OCI-LY7 (cell line): Measurements from ENCODE around the gene CELF2. TPM values are rescaled to one million over a fixed set of nuclear protein-coding genes. Genes with fewer than 3 reads are reported as not detected.

ENCODE experiments used
- BruUV-seq: library from RNA; stranded (reverse); fragments of 400-500 nt; replicated peaks from 2 replicates; lab custom pipeline; 2021; lab: Mats Ljungman, UMichigan
- CTCF ChIA-PET: fragments of 300-600 bp; sonication (Branson Sonifier 250); formaldehyde crosslinking; loops from one replicate; lab custom pipeline; 2022; ENCODE audit warnings: antibody characterized with exemption; ENCODE audit not compliant: unreplicated experiment; lab: Charles Lee
- POLR2A ChIA-PET: fragments of 300-600 bp; sonication (Branson Sonifier 250); formaldehyde crosslinking; loops from one replicate; lab custom pipeline; 2022; ENCODE audit warnings: antibody characterized with exemption; lab: Charles Lee
- DNase-seq: peaks from one replicate; pipeline ENCODE4 v3.0.0-alpha.2; 2015; ENCODE audit warnings: low spot score
- H2AFZ ChIP-seq: fragments of 200-600 bp; sonication (generic), shearing (Covaris generic); 2 replicates; pipeline ENCODE4 v1.6.1; 2014; ENCODE audit warnings: mild to moderate bottlenecking, antibody characterized with exemption, low read length, moderate library complexity
- H3K27ac ChIP-seq: fragments of 200-600 bp; sonication (generic); 2 replicates; pipeline ENCODE4 v1.5.1; 2014; ENCODE audit warnings: mixed run types, low read depth, mild to moderate bottlenecking, moderate library complexity, low read length, inconsistent platforms; ENCODE audit not compliant: poor library complexity, severe bottlenecking
- H3K36me3 ChIP-seq: fragments of 200-600 bp; sonication (generic); 2 replicates; pipeline ENCODE4 v1.6.1; 2014; ENCODE audit warnings: mild to moderate bottlenecking, antibody characterized with exemption, low read length, moderate library complexity, mixed read lengths; ENCODE audit not compliant: insufficient read depth
- H3K4me1 ChIP-seq: fragments of 200-600 bp; sonication (generic); 2 replicates; pipeline ENCODE4 v1.5.1; 2014; ENCODE audit warnings: mild to moderate bottlenecking, low read length; ENCODE audit not compliant: insufficient read depth, poor library complexity, severe bottlenecking
- H3K4me2 ChIP-seq: fragments of 200-600 bp; sonication (generic); 2 replicates; pipeline ENCODE4 v1.6.1; 2014; ENCODE audit warnings: mild to moderate bottlenecking, low read length
- H3K4me3 ChIP-seq: fragments of 200-600 bp; sonication (generic); 2 replicates; pipeline ENCODE4 v1.5.1; 2014; ENCODE audit warnings: mild to moderate bottlenecking, low read depth, low read length; ENCODE audit not compliant: poor library complexity, severe bottlenecking
- H3K79me2 ChIP-seq: fragments of 200-600 bp; sonication (generic); 2 replicates; pipeline ENCODE4 v1.6.1; 2016; ENCODE audit warnings: low read depth, mild to moderate bottlenecking, low read length, moderate library complexity, mixed read lengths; ENCODE audit not compliant: insufficient read depth
- H3K9me2 ChIP-seq: fragments of 200-600 bp; sonication (generic); 2 replicates; pipeline ENCODE4 v1.6.1; 2016; ENCODE audit warnings: mild to moderate bottlenecking, low read length, mixed read lengths; ENCODE audit not compliant: insufficient read depth
- H3K9me3 ChIP-seq: fragments of 200-600 bp; sonication (generic); 2 replicates; pipeline ENCODE4 v1.6.1; 2014; ENCODE audit warnings: mild to moderate bottlenecking, mixed run types, low read length, mixed read lengths
- H4K20me1 ChIP-seq: fragments of 200-600 bp; sonication (generic); 2 replicates; pipeline ENCODE4 v1.6.1; 2014; ENCODE audit warnings: mild to moderate bottlenecking, antibody characterized with exemption, low read length, moderate library complexity, mixed read lengths; ENCODE audit not compliant: insufficient read depth
- EZH2phosphoT487 ChIP-seq: fragments of 200-600 bp; sonication (generic); IDR thresholded peaks from 2 replicates; pipeline ENCODE4 v1.6.1; 2018; ENCODE audit warnings: low read depth, borderline replicate concordance, mild to moderate bottlenecking, mixed run types, antibody characterized with exemption, low read length, moderate library complexity, mixed read lengths
- intact Hi-C: fragments of 100-400 bp; cut with micrococcal nuclease; formaldehyde crosslinking; loops from one replicate; pipeline ENCODE4 v1.10.0; 2022; ENCODE audit not compliant: unreplicated experiment
- total RNA-seq, 2 experiments: library from RNA; depleted of rRNA in 1 of 2; stranded (reverse); fragments of >200 nt in 1 of 2; shearing (Covaris generic) in 1 of 2; gene quantifications; 2 replicates each; pipeline ENCODE4 v1.2.3, GENCODE V29; 2014 to 2022
- TF ChIP-seq, protein P1 (sequence below): fragments of 200-600 bp; sonication (generic); conservative IDR thresholded peaks from 2 replicates; pipeline ENCODE4 v1.5.1; 2014; ENCODE audit warnings: mild to moderate bottlenecking, antibody characterized with exemption, low read length, moderate library complexity, mixed read lengths

Gene CELF2
- total RNA-seq, 2 experiments from 2014 or later: 5.4 to 19.1 TPM

DNA sequence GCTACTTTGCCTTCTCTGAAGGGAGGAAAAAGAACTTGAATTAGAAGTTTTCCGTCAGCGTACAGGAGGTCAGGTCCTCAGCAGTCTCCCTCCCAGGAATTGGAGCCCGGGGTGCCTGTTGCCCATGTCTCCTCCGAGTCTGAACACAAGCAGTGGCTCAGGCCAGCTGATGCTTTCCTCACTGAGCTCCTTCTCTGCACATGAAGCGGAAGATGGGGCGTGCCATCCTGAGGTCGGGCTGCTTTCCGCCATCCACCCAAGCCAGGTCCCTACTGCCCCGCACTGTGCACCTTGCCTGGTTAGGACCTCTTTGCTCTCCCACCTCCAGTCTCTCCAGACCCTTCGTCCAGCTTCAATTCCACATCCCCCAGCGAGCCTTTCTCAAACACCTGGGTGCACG, 237.5 kb downstream of the CELF2 start:
- H3K27ac ChIP-seq: no peak overlapping the region
- no peaks in the 10 kb centered on the region for H3K79me2 ChIP-seq
- peaks cover 43% of the 10 kb centered on the region for H3K4me1 ChIP-seq
- H3K9me3 ChIP-seq: no peaks in the 10 kb centered on the region
- intact Hi-C loops: no loop called here
- no peak for DNase-seq
- no peak overlapping the region for H3K4me3 ChIP-seq
- POLR2A ChIA-PET: interaction anchor here (0.7 to 1.9 kb wide), 2 partner anchors 10 to 19 kb away, joined by 3 to 11 read pairs; no protein-coding TSS in a partner anchor
- no peak overlapping the region for H3K4me2 ChIP-seq
- H3K36me3 ChIP-seq: no peaks in the 10 kb centered on the region
- TF ChIP-seq, protein P1, sequence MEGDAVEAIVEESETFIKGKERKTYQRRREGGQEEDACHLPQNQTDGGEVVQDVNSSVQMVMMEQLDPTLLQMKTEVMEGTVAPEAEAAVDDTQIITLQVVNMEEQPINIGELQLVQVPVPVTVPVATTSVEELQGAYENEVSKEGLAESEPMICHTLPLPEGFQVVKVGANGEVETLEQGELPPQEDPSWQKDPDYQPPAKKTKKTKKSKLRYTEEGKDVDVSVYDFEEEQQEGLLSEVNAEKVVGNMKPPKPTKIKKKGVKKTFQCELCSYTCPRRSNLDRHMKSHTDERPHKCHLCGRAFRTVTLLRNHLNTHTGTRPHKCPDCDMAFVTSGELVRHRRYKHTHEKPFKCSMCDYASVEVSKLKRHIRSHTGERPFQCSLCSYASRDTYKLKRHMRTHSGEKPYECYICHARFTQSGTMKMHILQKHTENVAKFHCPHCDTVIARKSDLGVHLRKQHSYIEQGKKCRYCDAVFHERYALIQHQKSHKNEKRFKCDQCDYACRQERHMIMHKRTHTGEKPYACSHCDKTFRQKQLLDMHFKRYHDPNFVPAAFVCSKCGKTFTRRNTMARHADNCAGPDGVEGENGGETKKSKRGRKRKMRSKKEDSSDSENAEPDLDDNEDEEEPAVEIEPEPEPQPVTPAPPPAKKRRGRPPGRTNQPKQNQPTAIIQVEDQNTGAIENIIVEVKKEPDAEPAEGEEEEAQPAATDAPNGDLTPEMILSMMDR: no peak
- no peak for TF ChIP-seq EZH2phosphoT487
- BruUV-seq: no TSS peak
- no peaks in the 10 kb centered on the region for H4K20me1 ChIP-seq
- CTCF ChIA-PET: no interaction called here
- H2AFZ ChIP-seq: no peak overlapping the region
- H3K9me2 ChIP-seq: no peaks in the 10 kb centered on the region

DNA sequence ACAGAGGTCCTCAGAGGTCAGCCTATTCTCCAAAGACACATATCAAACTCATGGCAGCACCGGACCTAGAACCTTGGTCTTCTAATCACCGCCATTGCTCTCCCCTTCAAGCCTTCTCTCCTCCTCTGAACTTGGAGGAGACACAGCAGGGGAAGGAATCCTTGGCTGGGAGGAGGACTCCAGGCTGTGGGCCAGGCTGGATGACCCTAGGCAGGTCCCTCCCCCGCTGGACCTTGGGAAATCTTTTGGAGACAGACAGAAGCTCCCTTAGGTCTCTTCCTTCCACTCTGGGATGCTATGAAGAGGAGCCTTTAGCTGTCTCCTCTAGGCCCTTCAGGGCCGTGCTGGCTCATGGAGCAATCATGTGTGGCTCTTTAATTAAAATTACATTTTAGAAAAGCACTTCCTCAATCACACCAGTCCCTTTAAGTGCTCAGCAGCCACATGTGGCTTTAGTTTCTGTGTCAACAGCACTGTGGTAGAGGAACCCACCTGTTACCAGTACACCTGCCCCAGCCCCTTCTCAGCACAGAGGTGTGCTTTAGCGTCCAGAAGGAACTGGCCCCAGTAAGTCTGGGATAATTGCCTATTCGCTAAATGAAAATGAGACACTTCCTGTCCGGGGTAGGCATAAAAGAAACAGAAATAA, 238.2 kb downstream of the CELF2 start:
- H2AFZ ChIP-seq: no peak overlapping the region
- TF ChIP-seq, protein P1: no peak
- no peak for TF ChIP-seq EZH2phosphoT487
- H3K4me2 ChIP-seq: peak overlapping the region; percentile 41; the same call in 1 of the 2 replicates
- POLR2A ChIA-PET: interaction anchor here (0.6 to 1.9 kb wide), 4 partner anchors 11 to 499 kb away, joined by 3 to 11 read pairs (median 4); no protein-coding TSS in a partner anchor
- H3K79me2 ChIP-seq: no peaks in the 10 kb centered on the region
- H4K20me1 ChIP-seq: no peaks in the 10 kb centered on the region
- DNase-seq: peak; percentile 69
- H3K27ac ChIP-seq: no peak overlapping the region
- no TSS peak for BruUV-seq
- intact Hi-C loops: no loop called here
- no peaks in the 10 kb centered on the region for H3K9me2 ChIP-seq
- H3K4me3 ChIP-seq: no peak overlapping the region
- peaks cover 43% of the 10 kb centered on the region for H3K4me1 ChIP-seq
- H3K9me3 ChIP-seq: no peaks in the 10 kb centered on the region
- CTCF ChIA-PET: no interaction called here
- H3K36me3 ChIP-seq: no peaks in the 10 kb centered on the region

DNA sequence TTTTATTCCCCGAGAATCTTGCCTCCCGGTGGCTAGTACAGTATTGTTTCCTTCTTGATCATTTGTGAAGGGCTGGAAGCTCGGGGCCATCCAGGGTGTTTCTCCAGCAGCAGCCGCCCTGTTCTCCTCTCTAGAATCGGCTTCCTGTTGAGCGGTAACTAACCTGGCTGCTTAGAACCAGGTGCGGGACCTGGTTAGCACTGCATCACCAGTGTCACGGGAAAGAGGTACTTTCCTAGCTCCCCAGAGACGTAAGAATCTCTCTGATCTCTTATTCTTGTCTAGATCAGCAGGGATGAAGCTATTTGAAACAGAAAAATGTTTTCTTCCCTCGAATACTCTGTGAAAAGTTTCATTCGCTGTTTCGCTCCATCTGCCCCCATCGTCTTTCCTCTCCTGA, 239.2 kb downstream of the CELF2 start:
- no peaks in the 10 kb centered on the region for H3K79me2 ChIP-seq
- CTCF ChIA-PET: no interaction called here
- H3K9me2 ChIP-seq: no peaks in the 10 kb centered on the region
- BruUV-seq: no TSS peak
- no peak for DNase-seq
- H3K27ac ChIP-seq: no peak overlapping the region
- H3K4me3 ChIP-seq: no peak overlapping the region
- intact Hi-C loops: no loop called here
- POLR2A ChIA-PET: interaction anchor here (0.6 kb wide), 1 partner anchor 35 kb away, joined by 4 read pairs; no protein-coding TSS in a partner anchor
- H3K4me2 ChIP-seq: no peak overlapping the region; the same call in 1 of the 2 replicates
- H4K20me1 ChIP-seq: no peaks in the 10 kb centered on the region
- TF ChIP-seq, protein P1: no peak
- TF ChIP-seq EZH2phosphoT487: no peak
- no peaks in the 10 kb centered on the region for H3K36me3 ChIP-seq
- H3K4me1 ChIP-seq: peaks cover 52% of the 10 kb centered on the region
- H3K9me3 ChIP-seq: no peaks in the 10 kb centered on the region
- no peak overlapping the region for H2AFZ ChIP-seq
